ENCODE results near the gene PSENEN.
"Not testable (repeated sequence)": the region's sequence is repeated elsewhere in the genome, so short reads cannot be mapped to it uniquely, and the experiment has no call there.

PSENEN gene

DNA sequence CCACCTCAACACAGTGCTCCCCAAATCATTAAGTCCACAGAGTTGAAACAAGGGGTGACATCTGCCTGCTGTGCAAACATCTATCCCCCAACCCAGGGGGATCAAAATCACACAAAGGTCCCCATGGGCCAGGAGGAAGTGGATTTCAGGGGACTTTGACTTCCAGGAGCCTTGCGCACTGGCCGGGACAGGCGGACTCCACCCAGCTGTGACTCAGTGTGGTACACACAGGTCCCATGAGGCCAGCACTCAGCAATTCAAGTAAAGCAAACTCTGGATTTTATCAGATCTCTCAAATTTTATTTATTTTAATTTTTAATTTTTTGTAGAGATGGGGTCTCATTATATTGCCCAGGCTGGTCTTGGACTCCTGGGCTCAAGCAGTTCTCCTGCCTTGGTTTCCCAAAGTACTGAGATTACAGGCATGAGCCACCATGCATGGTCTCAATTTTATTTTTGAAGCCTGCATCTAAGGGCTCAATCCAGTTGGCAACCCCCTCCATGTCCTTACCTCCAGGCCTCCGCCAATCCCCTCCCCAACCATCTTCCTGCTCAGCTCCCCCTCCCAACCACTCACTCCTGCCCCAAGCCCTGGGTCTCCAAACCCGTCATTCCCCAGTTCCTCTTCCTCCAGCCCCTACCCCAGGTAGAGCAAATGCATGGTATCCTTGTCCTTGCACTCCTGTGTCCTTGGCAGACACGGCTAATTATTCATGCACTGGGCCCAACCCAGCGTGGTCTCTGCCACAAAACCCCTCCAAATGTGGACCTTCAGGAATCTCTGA is 48.1 kb downstream of the PSENEN start:
- H2AFZ ChIP-seq (ENCODE audit: low read length), result no peak overlapping the region
- no peaks in the 10 kb centered on the region for H3F3A ChIP-seq (ENCODE audit: low read depth)
- H3K4me1 ChIP-seq (ENCODE audit: insufficient read depth, low read length, poor library complexity, severe bottlenecking), result no peaks in the 10 kb centered on the region
- H3K9ac ChIP-seq (ENCODE audit: low read depth, low read length, poor library complexity, severe bottlenecking), result no peak overlapping the region
- no peak overlapping the region for H3K4me2 ChIP-seq (ENCODE audit: low read depth, low read length, poor library complexity, severe bottlenecking)
- no peak overlapping the region for H3K4me3 ChIP-seq (ENCODE audit: low read length, poor library complexity, severe bottlenecking)
- H3K9me3 ChIP-seq (ENCODE audit: insufficient read depth, low read depth, low read length), result no peaks in the 10 kb centered on the region
- no peaks in the 10 kb centered on the region for H3K9me2 ChIP-seq (replicated peaks; ENCODE audit: low read depth, low read length)
- no peaks in the 10 kb centered on the region for H4K20me1 ChIP-seq (ENCODE audit: insufficient read depth, low read length, poor library complexity, severe bottlenecking)
- H3K27me3 ChIP-seq (ENCODE audit: insufficient read depth, low read length, poor library complexity, severe bottlenecking), result no peaks in the 10 kb centered on the region
- H3K79me2 ChIP-seq (ENCODE audit: insufficient read depth, low read length), result no peaks in the 10 kb centered on the region
- no peak for TF ChIP-seq EZH2phosphoT487 (IDR thresholded peaks at IDR 0.05; ENCODE audit: borderline replicate concordance)
- TF ChIP-seq, protein P1, sequence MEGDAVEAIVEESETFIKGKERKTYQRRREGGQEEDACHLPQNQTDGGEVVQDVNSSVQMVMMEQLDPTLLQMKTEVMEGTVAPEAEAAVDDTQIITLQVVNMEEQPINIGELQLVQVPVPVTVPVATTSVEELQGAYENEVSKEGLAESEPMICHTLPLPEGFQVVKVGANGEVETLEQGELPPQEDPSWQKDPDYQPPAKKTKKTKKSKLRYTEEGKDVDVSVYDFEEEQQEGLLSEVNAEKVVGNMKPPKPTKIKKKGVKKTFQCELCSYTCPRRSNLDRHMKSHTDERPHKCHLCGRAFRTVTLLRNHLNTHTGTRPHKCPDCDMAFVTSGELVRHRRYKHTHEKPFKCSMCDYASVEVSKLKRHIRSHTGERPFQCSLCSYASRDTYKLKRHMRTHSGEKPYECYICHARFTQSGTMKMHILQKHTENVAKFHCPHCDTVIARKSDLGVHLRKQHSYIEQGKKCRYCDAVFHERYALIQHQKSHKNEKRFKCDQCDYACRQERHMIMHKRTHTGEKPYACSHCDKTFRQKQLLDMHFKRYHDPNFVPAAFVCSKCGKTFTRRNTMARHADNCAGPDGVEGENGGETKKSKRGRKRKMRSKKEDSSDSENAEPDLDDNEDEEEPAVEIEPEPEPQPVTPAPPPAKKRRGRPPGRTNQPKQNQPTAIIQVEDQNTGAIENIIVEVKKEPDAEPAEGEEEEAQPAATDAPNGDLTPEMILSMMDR (conservative IDR thresholded peaks at IDR 0.05; ENCODE audit: low read length), result no peak
- H3K36me3 ChIP-seq (ENCODE audit: insufficient read depth, low read length), result no peaks in the 10 kb centered on the region

DNA sequence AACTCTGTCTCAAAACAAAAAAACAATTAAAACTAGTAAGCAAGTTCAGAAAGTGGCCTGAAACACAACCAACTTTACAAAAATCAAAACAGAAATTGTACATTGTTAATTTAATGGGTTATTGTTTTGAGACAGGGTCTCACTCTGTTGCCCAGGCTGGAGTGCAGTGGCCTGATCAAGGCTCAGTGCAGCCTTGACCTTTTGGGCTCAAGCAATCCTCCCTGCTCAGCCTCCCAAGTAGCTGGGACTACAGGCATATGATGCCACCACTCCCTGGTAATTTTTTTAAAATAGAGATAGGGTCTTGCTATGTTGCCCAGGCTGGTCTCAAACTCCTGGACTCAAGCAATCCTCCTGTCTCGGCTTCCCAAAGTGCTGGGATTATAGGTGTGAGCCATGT is 50.1 kb downstream of the PSENEN start:
- H3K27me3 ChIP-seq (ENCODE audit: insufficient read depth, low read length, poor library complexity, severe bottlenecking); H3F3A ChIP-seq (ENCODE audit: low read depth); H3K4me3 ChIP-seq (ENCODE audit: low read length, poor library complexity, severe bottlenecking); H4K20me1 ChIP-seq (ENCODE audit: insufficient read depth, low read length, poor library complexity, severe bottlenecking); H3K4me1 ChIP-seq (ENCODE audit: insufficient read depth, low read length, poor library complexity, severe bottlenecking); H3K4me2 ChIP-seq (ENCODE audit: low read depth, low read length, poor library complexity, severe bottlenecking); H2AFZ ChIP-seq (ENCODE audit: low read length); H3K9me3 ChIP-seq (ENCODE audit: insufficient read depth, low read depth, low read length); H3K9ac ChIP-seq (ENCODE audit: low read depth, low read length, poor library complexity, severe bottlenecking); H3K79me2 ChIP-seq (ENCODE audit: insufficient read depth, low read length); H3K36me3 ChIP-seq (ENCODE audit: insufficient read depth, low read length); H3K9me2 ChIP-seq (replicated peaks; ENCODE audit: low read depth, low read length): not testable (repeated sequence)

All from Loucy (cell line).